HG02840 (cell line): ENCODE measurements around the gene ME3.
"Not testable (repeated sequence)": the region's sequence is repeated elsewhere in the genome, so short reads cannot be mapped to it uniquely, and the experiment has no call there.

Experiments
- ATAC-seq: cut with Tn5 transposase; IDR thresholded peaks from one replicate; pipeline ENCODE4 v1.9.1; 2021; ENCODE audit warnings: mild to moderate bottlenecking, moderate library complexity, moderate number of reproducible peaks; ENCODE audit not compliant: unreplicated experiment, low FRiP score

The ME3 gene

GRCh38 chr11:86666193-86666592, 6.2 kb downstream of the ME3 start:
- no peak for ATAC-seq

GRCh38 chr11:86664930-86665329, 7.5 kb downstream of the ME3 start:
- ATAC-seq = no peak

- no peak for ATAC-seq
Measured at GRCh38 chr11:86663761-86664160, 8.7 kb downstream of the ME3 start.

GRCh38 chr11:86663291-86663690, 9.1 kb downstream of the ME3 start:
- ATAC-seq = no peak

DNA sequence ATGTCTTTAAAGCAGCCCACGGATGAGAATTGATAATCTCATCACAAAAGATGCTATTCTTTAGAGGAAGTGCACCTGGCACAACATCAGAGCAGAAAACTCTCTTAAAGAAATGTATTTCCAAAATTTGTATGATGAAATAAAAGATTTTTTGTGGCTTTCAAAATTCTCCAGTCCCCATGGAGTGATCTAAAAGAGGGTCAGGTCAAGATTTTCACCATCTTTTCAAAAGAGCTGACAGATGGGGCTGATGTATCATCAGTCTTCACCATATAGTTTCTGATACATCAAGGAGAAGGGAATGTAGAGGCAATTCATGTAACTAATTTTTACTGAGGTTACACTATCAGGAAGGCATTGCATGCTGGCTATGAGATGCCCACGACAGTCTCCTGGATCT, 11.7 kb downstream of the ME3 start:
- no peak for ATAC-seq

- ATAC-seq = no peak
Measured at GRCh38 chr11:86660088-86660487, 12.3 kb downstream of the ME3 start.

DNA sequence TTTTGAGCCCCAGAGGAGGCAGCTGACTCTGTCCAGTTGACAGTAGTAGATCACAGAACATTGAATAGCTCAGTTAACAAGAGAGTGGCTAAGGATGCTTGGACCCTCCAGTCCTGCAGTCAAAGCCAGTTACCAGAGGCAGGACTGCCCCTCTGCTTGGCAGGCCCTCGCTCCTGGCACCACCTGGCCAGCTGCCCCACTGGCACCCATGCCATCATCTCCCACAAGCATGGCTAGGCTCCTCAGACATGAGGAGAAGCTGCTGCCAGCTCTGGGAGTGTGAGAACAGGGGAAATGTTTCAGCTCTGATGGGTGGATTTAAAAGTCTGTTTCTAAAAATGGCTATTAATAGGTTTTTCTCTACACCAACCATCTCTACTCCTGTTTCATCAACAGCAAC, 13.9 kb downstream of the ME3 start:
- no peak for ATAC-seq

GRCh38 chr11:86645212-86645611, 27.2 kb downstream of the ME3 start:
- ATAC-seq = not testable (repeated sequence)

- no peak for ATAC-seq
Measured at GRCh38 chr11:86644291-86644690, 28.1 kb downstream of the ME3 start.

GRCh38 chr11:86641537-86642261, 30.7 kb downstream of the ME3 start:
- no peak for ATAC-seq

GRCh38 chr11:86639137-86639536, 33.3 kb downstream of the ME3 start:
- ATAC-seq = no peak

DNA sequence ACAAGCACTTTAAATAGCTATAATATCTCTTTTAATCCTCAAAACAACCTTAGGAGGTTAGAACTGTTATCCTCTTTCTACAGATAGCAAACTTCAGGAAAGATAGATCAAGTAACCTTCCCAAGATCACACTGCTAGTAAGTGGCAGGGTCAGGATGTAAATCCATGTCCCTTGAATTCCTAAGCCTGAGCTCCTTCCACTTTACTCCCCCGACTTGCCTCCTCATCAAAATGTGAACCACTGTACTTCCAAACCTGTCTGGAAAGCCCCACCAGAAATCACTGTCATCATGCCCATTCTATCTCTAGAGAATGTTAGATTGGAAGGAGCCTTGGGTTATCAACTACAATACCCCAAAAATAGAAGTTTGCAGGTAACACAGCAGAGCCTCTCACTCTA, 33.7 kb downstream of the ME3 start:
- ATAC-seq = no peak

DNA sequence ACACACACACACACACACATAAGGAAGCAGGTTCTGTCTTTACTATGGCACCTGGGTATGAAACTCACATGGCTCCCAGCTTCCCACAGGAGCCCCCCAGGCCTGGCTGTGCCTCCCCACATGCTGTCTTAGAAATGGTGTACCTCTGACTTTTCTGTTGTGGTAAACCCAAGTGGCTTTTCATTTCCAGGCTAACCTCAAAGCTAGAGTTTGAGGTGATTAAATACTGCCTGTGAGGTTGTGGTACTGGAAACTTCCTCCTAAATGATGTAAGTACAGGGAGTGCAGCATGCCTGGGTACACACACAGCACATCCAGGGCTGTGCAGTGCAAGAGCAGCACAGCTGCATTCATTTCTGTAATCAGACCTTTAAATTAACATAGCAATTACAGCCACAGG, 34.4 kb downstream of the ME3 start:
- ATAC-seq = no peak

- no peak for ATAC-seq
Measured at GRCh38 chr11:86636275-86636674, 36.1 kb downstream of the ME3 start.

DNA sequence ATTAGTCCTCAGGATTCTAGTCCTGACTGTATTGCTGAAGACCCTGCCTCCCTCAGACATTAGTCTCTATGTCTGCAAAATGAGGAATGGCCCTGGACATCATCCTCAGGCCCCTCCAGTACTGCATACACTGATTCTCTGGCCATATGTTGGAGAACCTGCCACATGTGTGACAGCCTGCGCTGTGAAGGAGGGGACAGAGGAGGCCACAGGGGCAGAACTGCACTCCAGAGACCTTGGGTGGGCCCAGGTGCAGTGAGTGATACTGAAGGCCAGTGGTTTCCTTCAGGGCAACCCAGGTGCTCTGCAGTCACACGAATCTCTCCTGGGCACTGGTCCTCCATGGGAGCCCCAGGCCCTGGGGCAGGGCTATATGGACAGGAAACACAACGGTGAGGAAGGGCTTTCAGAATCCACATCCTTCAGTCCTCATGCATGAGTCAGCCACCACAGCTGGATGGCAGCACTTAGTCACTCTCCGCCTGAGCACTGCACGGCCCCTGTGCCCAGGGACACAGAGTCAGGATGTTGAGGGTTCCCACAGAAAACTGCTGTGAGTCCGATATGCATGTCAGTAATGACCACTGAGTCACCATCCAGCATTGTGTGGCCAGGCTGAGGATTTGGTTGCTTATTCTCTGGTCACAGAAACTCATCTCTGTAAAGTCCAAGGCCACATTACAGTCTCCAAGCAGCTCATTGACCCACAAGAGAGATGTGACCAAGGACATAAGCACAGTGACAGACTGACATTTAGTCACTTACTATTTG, 39.7 kb downstream of the ME3 start:
- no peak for ATAC-seq

GRCh38 chr11:86630229-86630981, 42.0 kb downstream of the ME3 start:
- ATAC-seq = no peak

- ATAC-seq = no peak
Measured at GRCh38 chr11:86629045-86629706, 43.2 kb downstream of the ME3 start.

- ATAC-seq = no peak
Measured at GRCh38 chr11:86627776-86628455, 44.5 kb downstream of the ME3 start.

DNA sequence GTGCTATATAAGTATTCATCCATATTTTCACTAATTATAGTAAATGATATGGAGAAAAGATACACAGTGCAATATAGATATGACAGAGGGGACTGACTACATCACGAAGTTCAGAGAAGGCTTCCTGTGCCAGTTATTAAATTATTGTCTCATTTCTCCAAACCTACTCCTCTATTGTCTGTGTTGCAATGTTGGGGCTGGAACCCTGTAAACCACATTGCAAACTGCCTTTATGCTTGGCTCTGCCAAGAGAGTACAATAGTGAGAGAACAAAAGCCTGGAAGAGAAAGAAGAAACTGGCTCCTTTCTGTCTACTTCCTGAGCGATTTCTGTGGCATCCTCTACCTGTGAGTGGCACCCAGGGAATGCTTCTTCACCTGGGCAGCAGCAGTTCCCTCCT, 46.4 kb downstream of the ME3 start:
- ATAC-seq = peak; percentile 17

DNA sequence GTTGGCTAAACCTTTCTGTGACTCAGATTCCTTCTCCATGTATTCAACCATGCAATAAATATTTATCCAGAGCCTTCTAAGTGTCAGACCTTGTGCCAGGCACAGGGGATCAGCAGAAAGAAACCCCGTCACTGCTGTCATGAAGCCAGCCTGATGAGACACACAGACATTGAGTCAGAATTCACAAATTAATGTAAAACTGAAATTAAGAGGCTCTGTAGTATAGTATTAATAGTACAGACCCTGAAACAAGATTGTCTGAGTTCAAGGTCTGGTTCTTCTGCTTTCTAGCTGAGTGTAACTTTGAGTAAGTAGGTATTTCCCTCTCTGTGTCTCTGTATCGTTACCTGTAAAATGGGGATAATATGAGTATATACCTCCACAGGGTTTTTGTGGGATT, 46.9 kb downstream of the ME3 start:
- peak; percentile 66 for ATAC-seq
